Coronary artery (tissue), 2 donors: Measurements from ENCODE around the gene ACKR3.

Experiments used
- DNase-seq: peaks from one replicate; pipeline ENCODE4 v3.0.0-alpha.2; 2017; ENCODE audit warnings: low spot score
- H3K27ac ChIP-seq, 2 donors: fragments of 200-600 bp; sonication (generic); one replicate each; pipeline ENCODE4 v1.5.1; 2016 to 2019
- H3K4me3 ChIP-seq: fragments of 200-600 bp; sonication (generic); 2 replicates; pipeline ENCODE4 v1.5.1; 2016; ENCODE audit warnings: mild to moderate bottlenecking, moderate library complexity
- TF ChIP-seq, protein P1 (sequence below): fragments of 200-600 bp; sonication (generic); IDR thresholded peaks from one replicate; pipeline ENCODE4 v1.5.1; 2019; ENCODE audit warnings: antibody characterized with exemption

Gene ACKR3

DNA sequence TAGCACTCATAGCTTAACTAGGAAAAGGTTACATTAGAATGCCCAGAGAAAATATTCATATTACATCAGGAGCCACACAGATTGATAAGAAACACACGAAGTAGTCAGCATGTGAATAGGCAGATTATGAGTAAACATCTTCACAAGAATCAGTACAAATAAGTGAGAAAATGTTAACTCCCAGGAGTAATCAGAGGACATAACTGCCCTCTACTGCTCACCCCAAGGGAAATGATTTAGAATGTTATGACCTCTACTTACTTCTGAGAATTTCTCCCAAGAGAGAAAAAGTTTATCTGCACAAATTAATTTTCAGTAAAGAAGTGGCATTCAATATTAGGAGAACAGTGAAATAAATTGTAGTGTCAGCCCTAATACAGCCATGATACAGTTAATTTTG lies 39.1 kb upstream of the ACKR3 start:
- no peak overlapping the region for H3K4me3 ChIP-seq
- TF ChIP-seq, protein P1, sequence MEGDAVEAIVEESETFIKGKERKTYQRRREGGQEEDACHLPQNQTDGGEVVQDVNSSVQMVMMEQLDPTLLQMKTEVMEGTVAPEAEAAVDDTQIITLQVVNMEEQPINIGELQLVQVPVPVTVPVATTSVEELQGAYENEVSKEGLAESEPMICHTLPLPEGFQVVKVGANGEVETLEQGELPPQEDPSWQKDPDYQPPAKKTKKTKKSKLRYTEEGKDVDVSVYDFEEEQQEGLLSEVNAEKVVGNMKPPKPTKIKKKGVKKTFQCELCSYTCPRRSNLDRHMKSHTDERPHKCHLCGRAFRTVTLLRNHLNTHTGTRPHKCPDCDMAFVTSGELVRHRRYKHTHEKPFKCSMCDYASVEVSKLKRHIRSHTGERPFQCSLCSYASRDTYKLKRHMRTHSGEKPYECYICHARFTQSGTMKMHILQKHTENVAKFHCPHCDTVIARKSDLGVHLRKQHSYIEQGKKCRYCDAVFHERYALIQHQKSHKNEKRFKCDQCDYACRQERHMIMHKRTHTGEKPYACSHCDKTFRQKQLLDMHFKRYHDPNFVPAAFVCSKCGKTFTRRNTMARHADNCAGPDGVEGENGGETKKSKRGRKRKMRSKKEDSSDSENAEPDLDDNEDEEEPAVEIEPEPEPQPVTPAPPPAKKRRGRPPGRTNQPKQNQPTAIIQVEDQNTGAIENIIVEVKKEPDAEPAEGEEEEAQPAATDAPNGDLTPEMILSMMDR: no peak
- H3K27ac ChIP-seq: no peak overlapping the region
- DNase-seq: no peak

DNA sequence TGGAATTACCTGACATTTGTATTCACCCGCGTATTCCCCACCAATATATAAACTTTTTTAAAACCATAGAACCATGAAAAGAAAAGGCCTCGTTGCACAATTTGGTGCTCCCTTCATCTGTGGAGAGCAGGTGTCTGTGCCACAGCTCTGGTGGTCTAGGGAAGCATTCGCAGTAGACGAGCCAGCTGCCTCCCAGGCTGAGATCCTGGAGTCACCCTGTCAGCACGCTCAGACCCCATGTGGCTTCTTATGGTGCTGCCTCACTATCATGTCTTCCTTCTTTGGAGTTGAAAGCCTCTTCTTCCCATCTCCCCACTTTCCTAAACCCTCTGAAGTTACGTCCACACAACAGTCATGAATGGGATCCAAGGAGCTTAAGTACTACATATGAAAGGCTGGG lies 38.4 kb upstream of the ACKR3 start:
- Histone ChIP-seq H3K4me3 (no peak overlapping the region), H3K27ac (no peak overlapping the region)
- no peak for DNase-seq
- TF ChIP-seq, protein P1: no peak

DNA sequence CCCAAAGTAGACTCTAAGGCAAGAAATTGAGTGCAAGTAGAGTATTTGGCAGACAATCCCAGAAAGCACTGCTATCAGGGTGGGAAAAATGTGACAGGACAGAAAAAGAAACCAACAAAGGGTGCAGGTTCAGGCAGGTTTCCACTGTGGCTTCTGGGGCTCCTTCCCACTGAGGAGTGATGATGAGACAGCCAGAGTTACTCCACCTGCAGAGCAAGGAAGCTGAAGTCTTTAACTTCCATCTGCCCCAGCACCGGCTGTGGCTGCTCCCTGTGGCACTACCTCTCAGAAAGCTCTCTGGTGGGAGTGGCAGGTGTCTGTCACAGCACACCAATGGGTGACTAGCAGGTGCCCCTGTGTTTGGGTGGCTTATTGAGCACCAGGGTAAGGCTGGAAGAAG lies 37.6 kb upstream of the ACKR3 start:
- H3K27ac ChIP-seq: no peak overlapping the region
- no peak for DNase-seq
- TF ChIP-seq, protein P1: no peak
- no peak overlapping the region for H3K4me3 ChIP-seq

DNA sequence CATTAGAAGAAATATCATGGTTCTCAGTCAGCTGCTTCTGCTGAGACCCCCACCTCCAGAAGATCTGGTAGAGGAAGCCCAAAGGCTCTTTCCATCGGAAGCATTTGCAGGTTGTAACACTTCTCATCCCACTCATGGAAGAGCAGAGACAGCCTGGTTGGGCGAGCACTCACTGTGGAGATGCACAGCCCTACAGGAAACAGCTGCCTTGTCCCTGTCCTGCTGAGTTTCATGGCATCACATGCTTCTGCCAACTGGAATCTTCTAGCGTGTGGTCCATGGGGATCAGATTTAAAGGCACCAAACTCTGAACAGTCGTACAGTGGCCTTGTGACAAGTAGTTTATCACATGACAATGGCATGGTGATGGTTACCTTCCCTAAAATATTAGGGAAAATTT lies 36.3 kb upstream of the ACKR3 start:
- TF ChIP-seq, protein P1: no peak
- DNase-seq: no peak
- Histone ChIP-seq H3K4me3 (no peak overlapping the region), H3K27ac (no peak overlapping the region)

DNA sequence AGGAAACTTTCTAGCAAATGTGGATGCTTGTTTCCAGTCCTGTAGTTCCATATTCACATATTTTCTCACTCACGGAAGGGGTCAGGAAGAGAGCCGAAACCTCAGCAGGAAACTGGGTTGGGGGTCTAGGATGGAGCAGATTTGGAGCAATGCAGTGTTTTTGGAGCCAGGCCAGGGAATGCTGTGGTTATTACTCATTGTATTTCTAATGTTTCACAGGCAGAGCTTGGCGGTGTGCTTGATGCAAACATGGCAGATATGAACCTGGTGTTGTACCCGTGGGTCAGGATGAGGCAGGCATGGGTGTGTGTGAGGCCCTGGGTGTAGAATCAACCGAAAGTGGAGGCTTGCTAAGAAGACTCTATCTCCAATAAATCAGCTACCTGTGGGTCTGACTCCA lies 34.6 kb upstream of the ACKR3 start:
- no peak for DNase-seq
- TF ChIP-seq, protein P1: no peak
- H3K27ac ChIP-seq: no peak overlapping the region
- H3K4me3 ChIP-seq: no peak overlapping the region

DNA sequence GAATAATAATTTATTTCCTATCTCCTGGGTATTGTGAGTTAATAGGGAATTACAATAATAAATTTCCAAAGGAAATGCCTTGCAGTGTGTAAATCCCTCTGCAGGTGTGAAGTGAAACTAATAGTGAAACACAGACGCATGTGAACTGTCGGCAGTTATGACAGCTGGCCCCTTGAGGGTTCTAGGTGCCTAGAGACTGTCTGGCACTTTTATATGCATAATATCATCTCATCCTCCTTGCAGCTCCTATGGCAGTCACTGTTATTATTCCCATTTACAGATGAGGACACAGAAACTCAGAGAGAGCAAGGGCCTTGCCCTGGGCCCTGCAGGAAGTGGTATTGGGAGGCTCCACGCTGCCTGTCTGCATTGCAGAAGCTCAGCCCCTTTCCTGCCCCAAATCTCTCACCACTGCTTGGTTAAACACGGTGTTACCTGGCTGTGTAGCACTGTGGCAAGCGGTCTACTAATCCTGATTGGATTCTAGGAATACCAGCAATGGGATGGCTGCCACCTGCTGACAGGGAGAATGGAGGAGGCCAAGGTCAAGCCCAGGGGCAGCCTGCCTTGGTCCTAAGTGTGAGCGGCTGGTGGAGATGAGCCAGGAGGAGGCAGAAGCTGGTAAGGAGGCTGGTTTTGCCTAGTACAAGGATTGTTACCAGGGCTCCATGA lies 32.8 kb upstream of the ACKR3 start:
- DNase-seq: no peak
- no peak overlapping the region for H3K27ac ChIP-seq
- no peak overlapping the region for H3K4me3 ChIP-seq
- TF ChIP-seq, protein P1: no peak

DNA sequence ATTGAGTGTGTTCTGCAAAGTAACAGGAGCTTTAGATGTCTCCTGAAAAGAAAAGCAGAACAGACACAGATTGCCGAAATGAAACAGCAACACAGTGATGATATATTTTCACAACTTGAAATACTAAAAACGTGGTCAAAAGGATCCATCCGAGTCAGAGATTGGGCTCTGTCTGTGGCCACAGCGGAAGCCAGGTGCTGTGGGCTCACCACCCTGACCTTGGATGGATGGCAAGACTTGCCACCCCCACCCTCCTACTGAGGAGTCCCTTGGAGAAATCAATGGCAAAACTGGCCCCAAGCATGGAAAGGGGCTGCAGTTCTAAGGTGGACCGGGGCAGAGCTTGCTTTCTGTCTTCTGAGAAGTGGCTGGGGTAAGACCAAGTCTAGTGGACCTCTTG lies 31.4 kb upstream of the ACKR3 start:
- no peak overlapping the region for H3K27ac ChIP-seq

More for the DNA sequence above, 31.4 kb upstream of the ACKR3 start:
- no peak for DNase-seq
- TF ChIP-seq, protein P1: no peak
- no peak overlapping the region for H3K4me3 ChIP-seq
